Measurements from ENCODE around the gene ZNF618. TPM values are rescaled to one million over a fixed set of nuclear protein-coding genes. Genes with fewer than 3 reads are reported as not detected.

The ZNF618 gene
- total RNA-seq, 1 experiment from 2014 or later: 4.2 TPM

DNA sequence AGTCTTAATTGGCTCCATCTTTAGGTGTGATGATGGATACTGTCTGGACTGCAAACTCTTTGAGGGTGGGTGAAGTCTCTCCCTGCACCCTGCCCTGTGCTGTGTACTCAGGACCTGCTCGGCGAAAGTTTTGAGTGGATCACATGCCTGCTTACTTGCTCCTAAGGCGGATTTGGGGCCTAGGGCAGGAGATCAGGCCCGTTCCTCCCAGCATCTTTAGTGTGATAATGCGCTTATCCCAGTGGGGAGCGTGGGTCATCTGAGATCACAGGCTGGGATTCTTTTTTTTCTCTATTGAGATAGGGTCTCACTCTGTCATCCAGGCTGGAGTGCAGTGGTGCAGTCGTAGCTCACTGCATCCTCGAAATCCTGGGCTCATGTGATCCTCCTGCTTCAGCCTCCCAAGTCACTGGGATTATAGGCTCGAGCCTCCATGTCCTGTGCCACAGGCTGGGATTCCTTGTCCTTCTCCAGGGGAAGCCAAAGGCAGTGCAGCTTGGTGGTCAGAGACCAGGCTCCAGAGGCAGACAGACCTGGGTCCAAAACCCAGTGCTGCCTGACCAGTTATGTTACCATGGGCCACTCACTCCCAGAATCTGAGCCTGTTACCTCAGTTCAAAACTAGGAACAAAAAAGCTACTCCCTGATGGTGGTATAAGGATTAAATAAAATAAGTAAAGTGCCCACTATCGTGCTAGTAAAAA is 59.7 kb downstream of the ZNF618 start:
- H3K4me2 ChIP-seq (ENCODE audit: low read length): no peak overlapping the region
- DNase-seq (no peak), ATAC-seq (no peak)
- no TSS peak for BruUV-seq (replicated peaks)
- no peaks in the 10 kb centered on the region for H3K36me3 ChIP-seq (ENCODE audit: low read depth, low read length)
- H3K4me1 ChIP-seq (ENCODE audit: insufficient read depth, low read length): peaks cover 10% of the 10 kb centered on the region
- no peak overlapping the region for H2AFZ ChIP-seq (ENCODE audit: low read length)
- ChIA-PET POLR2A (ENCODE audit: unreplicated experiment) (no interaction called here), CTCF (no interaction called here)
- H3K79me2 ChIP-seq (ENCODE audit: low read length): peaks cover 11% of the 10 kb centered on the region; the same call in 1 of the 2 replicates
- no peaks in the 10 kb centered on the region for H3F3A ChIP-seq (ENCODE audit: low read length, unreplicated experiment)
- H3K27ac ChIP-seq (ENCODE audit: low read length): no peak overlapping the region
- TF ChIP-seq, protein P1, sequence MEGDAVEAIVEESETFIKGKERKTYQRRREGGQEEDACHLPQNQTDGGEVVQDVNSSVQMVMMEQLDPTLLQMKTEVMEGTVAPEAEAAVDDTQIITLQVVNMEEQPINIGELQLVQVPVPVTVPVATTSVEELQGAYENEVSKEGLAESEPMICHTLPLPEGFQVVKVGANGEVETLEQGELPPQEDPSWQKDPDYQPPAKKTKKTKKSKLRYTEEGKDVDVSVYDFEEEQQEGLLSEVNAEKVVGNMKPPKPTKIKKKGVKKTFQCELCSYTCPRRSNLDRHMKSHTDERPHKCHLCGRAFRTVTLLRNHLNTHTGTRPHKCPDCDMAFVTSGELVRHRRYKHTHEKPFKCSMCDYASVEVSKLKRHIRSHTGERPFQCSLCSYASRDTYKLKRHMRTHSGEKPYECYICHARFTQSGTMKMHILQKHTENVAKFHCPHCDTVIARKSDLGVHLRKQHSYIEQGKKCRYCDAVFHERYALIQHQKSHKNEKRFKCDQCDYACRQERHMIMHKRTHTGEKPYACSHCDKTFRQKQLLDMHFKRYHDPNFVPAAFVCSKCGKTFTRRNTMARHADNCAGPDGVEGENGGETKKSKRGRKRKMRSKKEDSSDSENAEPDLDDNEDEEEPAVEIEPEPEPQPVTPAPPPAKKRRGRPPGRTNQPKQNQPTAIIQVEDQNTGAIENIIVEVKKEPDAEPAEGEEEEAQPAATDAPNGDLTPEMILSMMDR (conservative IDR thresholded peaks at IDR 0.05; ENCODE audit: low read depth, low read length): no peak
- TF ChIP-seq EZH2 (IDR thresholded peaks at IDR 0.05; ENCODE audit: low read length, unreplicated experiment) (no peak), EZH2phosphoT487 (IDR thresholded peaks at IDR 0.05; ENCODE audit: borderline replicate concordance, low read length) (no peak)
- H3K9ac ChIP-seq (ENCODE audit: low read length): no peak overlapping the region
- H3K4me3 ChIP-seq (ENCODE audit: low read length): no peak overlapping the region
- H3K9me2 ChIP-seq (replicated peaks; ENCODE audit: low read length): no peaks in the 10 kb centered on the region
- H4K20me1 ChIP-seq (ENCODE audit: low read length): 0 out of 2 replicates have a peak, but pooled peaks cover 6% of the 10 kb centered on the region
- H3K27me3 ChIP-seq (ENCODE audit: low read length): no peaks in the 10 kb centered on the region
- no peaks in the 10 kb centered on the region for H3K9me3 ChIP-seq (ENCODE audit: low read length)
- intact Hi-C loops (cut with micrococcal nuclease): no loop called here

- TF ChIP-seq, protein P1 (conservative IDR thresholded peaks at IDR 0.05; ENCODE audit: low read depth, low read length): no peak
- no peak for TF ChIP-seq EZH2phosphoT487 (IDR thresholded peaks at IDR 0.05; ENCODE audit: borderline replicate concordance, low read length)
- TF ChIP-seq EZH2 (IDR thresholded peaks at IDR 0.05; ENCODE audit: low read length, unreplicated experiment): no peak
- Histone ChIP-seq H3K4me2 (ENCODE audit: low read length) (no peak overlapping the region), H3K27me3 (ENCODE audit: low read length) (no peaks in the 10 kb centered on the region), H3K9ac (ENCODE audit: low read length) (no peak overlapping the region), H3K4me3 (ENCODE audit: low read length) (no peak overlapping the region), H4K20me1 (ENCODE audit: low read length) (0 out of 2 replicates have a peak, but pooled peaks cover 6% of the 10 kb centered on the region), H3K27ac (ENCODE audit: low read length) (no peak overlapping the region), H2AFZ (ENCODE audit: low read length) (no peak overlapping the region), H3K79me2 (ENCODE audit: low read length) (peaks cover 4% of the 10 kb centered on the region; the same call in 1 of the 2 replicates), H3F3A (ENCODE audit: low read length, unreplicated experiment) (no peaks in the 10 kb centered on the region), H3K36me3 (ENCODE audit: low read depth, low read length) (no peaks in the 10 kb centered on the region), H3K9me2 (replicated peaks; ENCODE audit: low read length) (no peaks in the 10 kb centered on the region), H3K9me3 (ENCODE audit: low read length) (no peaks in the 10 kb centered on the region), H3K4me1 (ENCODE audit: insufficient read depth, low read length) (peaks cover 10% of the 10 kb centered on the region)
- ChIA-PET POLR2A (ENCODE audit: unreplicated experiment) (no interaction called here), CTCF (no interaction called here)
- no peak for ATAC-seq
- BruUV-seq (replicated peaks): no TSS peak
- intact Hi-C loops (cut with micrococcal nuclease): no loop called here
- DNase-seq: peak; percentile 29
Observed at GRCh38 chr9:113940077-113940476, 64.0 kb downstream of the ZNF618 start.

DNA sequence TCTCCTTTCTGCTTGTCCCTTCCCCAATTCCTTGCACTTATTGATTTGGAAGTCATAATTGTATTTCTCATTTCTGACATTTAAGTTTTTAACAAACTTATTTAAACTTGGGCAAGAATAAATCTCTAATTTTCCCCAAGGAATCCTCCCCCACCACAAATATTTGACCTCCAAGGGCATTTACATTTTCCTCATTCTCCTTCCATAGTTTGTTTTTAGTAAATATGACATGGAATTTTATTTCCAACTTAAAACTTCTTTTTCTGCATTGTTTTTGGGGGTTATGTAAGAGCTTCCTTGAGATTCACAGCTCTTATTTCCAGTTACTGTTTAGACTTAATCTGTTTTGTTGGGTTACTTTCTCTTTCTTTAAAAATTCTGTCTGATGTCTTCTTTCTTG is 64.9 kb downstream of the ZNF618 start:
- ChIA-PET POLR2A (ENCODE audit: unreplicated experiment) (no interaction called here), CTCF (no interaction called here)
- Histone ChIP-seq H2AFZ (ENCODE audit: low read length) (no peak overlapping the region), H3K9me2 (replicated peaks; ENCODE audit: low read length) (no peaks in the 10 kb centered on the region), H3F3A (ENCODE audit: low read length, unreplicated experiment) (no peaks in the 10 kb centered on the region), H3K4me3 (ENCODE audit: low read length) (no peak overlapping the region), H3K4me1 (ENCODE audit: insufficient read depth, low read length) (peaks cover 10% of the 10 kb centered on the region), H3K9me3 (ENCODE audit: low read length) (no peaks in the 10 kb centered on the region), H3K4me2 (ENCODE audit: low read length) (no peak overlapping the region), H3K27ac (ENCODE audit: low read length) (no peak overlapping the region), H3K27me3 (ENCODE audit: low read length) (no peaks in the 10 kb centered on the region), H3K36me3 (ENCODE audit: low read depth, low read length) (no peaks in the 10 kb centered on the region), H3K9ac (ENCODE audit: low read length) (no peak overlapping the region), H3K79me2 (ENCODE audit: low read length) (peaks cover 4% of the 10 kb centered on the region; the same call in 1 of the 2 replicates), H4K20me1 (ENCODE audit: low read length) (0 out of 2 replicates have a peak, but pooled peaks cover 6% of the 10 kb centered on the region)
- intact Hi-C loops (cut with micrococcal nuclease): no loop called here
- no TSS peak for BruUV-seq (replicated peaks)
- no peak for ATAC-seq
- no peak for TF ChIP-seq EZH2 (IDR thresholded peaks at IDR 0.05; ENCODE audit: low read length, unreplicated experiment)
- TF ChIP-seq, protein P1 (conservative IDR thresholded peaks at IDR 0.05; ENCODE audit: low read depth, low read length): no peak
- TF ChIP-seq EZH2phosphoT487 (IDR thresholded peaks at IDR 0.05; ENCODE audit: borderline replicate concordance, low read length): no peak
- DNase-seq: no peak

Data from PC-3 (cell line).